Raji (cell line): ENCODE data around the gene ZNF554.

Experiments
- POLR2A ChIP-seq: IDR thresholded peaks from 2 replicates; pipeline ENCODE4 v1.6.1; 2011; ENCODE audit warnings: low read depth, low read length, control low read depth; ENCODE audit not compliant: insufficient read depth

ZNF554 gene

GRCh38 chr19:2819540-2820111 lies at the start of gene ZNF554:
ZNF554 (plus strand) TSS chr19:2819868; CDS start chr19:2820072, 204 bp downstream.
- TF ChIP-seq POLR2A: peak; percentile 61

- no peak for TF ChIP-seq POLR2A
Measured at GRCh38 chr19:2770055-2771013, 49.3 kb upstream of the ZNF554 start.

- no peak for TF ChIP-seq POLR2A
Measured at GRCh38 chr19:2771786-2772674, 47.6 kb upstream of the ZNF554 start.

GRCh38 chr19:2774083-2774679 lies 45.5 kb upstream of the ZNF554 start:
- TF ChIP-seq POLR2A: no peak

GRCh38 chr19:2774953-2775555 lies 44.6 kb upstream of the ZNF554 start:
- TF ChIP-seq POLR2A: no peak

- TF ChIP-seq POLR2A: no peak
Measured at GRCh38 chr19:2775556-2776430, 43.9 kb upstream of the ZNF554 start.

- TF ChIP-seq POLR2A: no peak
Measured at GRCh38 chr19:2777952-2778683, 41.5 kb upstream of the ZNF554 start.

GRCh38 chr19:2779121-2779740 lies 40.4 kb upstream of the ZNF554 start:
- TF ChIP-seq POLR2A: no peak

- no peak for TF ChIP-seq POLR2A
Measured at GRCh38 chr19:2780284-2780683, 39.4 kb upstream of the ZNF554 start.

GRCh38 chr19:2782329-2782935 lies 37.2 kb upstream of the ZNF554 start:
- no peak for TF ChIP-seq POLR2A

- TF ChIP-seq POLR2A: peak; percentile 84
Measured at GRCh38 chr19:2782936-2783780, 36.5 kb upstream of the ZNF554 start, which contains the start of gene SGTA. SGTA (minus strand) TSS chr19:2783273; CDS start chr19:2769068, 14,205 bp downstream.
